Measurements from ENCODE around the gene CORO7. TPM values are rescaled to one million over a fixed set of nuclear protein-coding genes. Genes with fewer than 3 reads are reported as not detected.

CORO7 gene
- polyA plus RNA-seq, 1 of the 3 experiments (the other 2 are of a cell fraction): 25.8 TPM

- Histone ChIP-seq H3K27ac (ENCODE audit: low read depth in 2 of 2, low read length in 1 of 2) (peak overlapping the region; percentile 74 to 84), H3K27me3 (ENCODE audit: insufficient read depth) (no peaks in the 10 kb centered on the region), H3K79me2 (ENCODE audit: insufficient read depth) (peaks cover 39% of the 10 kb centered on the region), H3F3A (replicated peaks; ENCODE audit: insufficient read depth) (peaks cover 5% of the 10 kb centered on the region), H3K9me3 (no peaks in the 10 kb centered on the region), H3K4me1 (ENCODE audit: control insufficient read depth in 1 of 2, insufficient read depth in 2 of 2, low read depth in 1 of 2, low read length in 1 of 2) (peaks cover 13 to 35% of the 10 kb centered on the region in 2 experiments; a peak in 1 of 4 replicates), H3K36me3 (replicated peaks in 1 of 2; ENCODE audit: control insufficient read depth in 1 of 2, insufficient read depth in 2 of 2, low read length in 1 of 2) (no peaks in the 10 kb centered on the region), H3K4me2 (peak overlapping the region; percentile 95), H4K20me1 (ENCODE audit: insufficient read depth) (peaks cover 33% of the 10 kb centered on the region), H3K4me3 (ENCODE audit: low read depth in 2 of 2, low read length in 1 of 2) (peak overlapping the region; percentile 57 to 76), H3K9ac (peak overlapping the region; percentile 89), H2AFZ (ENCODE audit: low read depth) (peak overlapping the region; percentile 72), H3K9me2 (no peaks in the 10 kb centered on the region)
- TF ChIP-seq MAX (IDR thresholded peaks at IDR 0.05; ENCODE audit: low read depth) (peak; percentile 88), ELF1 (IDR thresholded peaks at IDR 0.05) (no peak), USF1 (IDR thresholded peaks at IDR 0.05; ENCODE audit: borderline replicate concordance, low read depth) (peak; percentile 12; the same call in 1 of the 2 replicates)
- WGBS (ENCODE audit: low lambda C conversion rate): 12% methylated on average over 16 of the region's 33 CpGs
- ChIA-PET CTCF (interaction anchor here (1.0 to 2.9 kb wide), 6 partner anchors 8 to 61 kb away, joined by 3 to 14 read pairs (median 8); no protein-coding TSS in a partner anchor), POLR2A (interaction anchor here (0.6 to 2.0 kb wide), 4 partner anchors 8 to 56 kb away, joined by 4 to 5 read pairs (median 4); no protein-coding TSS in a partner anchor)
- DNase-seq: peak; percentile 68
Observed at GRCh38 chr16:4314532-4315185, 101.7 kb downstream of the CORO7 start.

GRCh38 chr16:4313563-4314531 is 102.5 kb downstream of the CORO7 start:
- POLR2A ChIA-PET: interaction anchor here (0.6 to 0.7 kb wide), 2 partner anchors 38 to 88 kb away, joined by 3 to 4 read pairs; no protein-coding TSS in a partner anchor
- 32% methylated on average over 35 of the region's 43 CpGs for WGBS (ENCODE audit: low lambda C conversion rate)

More at GRCh38 chr16:4313563-4314531, 102.5 kb downstream of the CORO7 start:
- H3K27me3 ChIP-seq (ENCODE audit: insufficient read depth): no peaks in the 10 kb centered on the region
- CTCF ChIA-PET: interaction anchor here (1.0 to 2.9 kb wide), 5 partner anchors 8 to 40 kb away, joined by 3 to 14 read pairs (median 9); no protein-coding TSS in a partner anchor
- H3K9ac ChIP-seq: no peak overlapping the region
- no peaks in the 10 kb centered on the region for H3K9me3 ChIP-seq
- peaks cover 31% of the 10 kb centered on the region for H3K79me2 ChIP-seq (ENCODE audit: insufficient read depth)
- no peak overlapping the region for H2AFZ ChIP-seq (ENCODE audit: low read depth)
- H3K27ac ChIP-seq (ENCODE audit: low read depth in 2 of 2, low read length in 1 of 2): peak overlapping the region in 1 of 2 experiments; percentile 84; a peak in 1 of 4 replicates
- TF ChIP-seq MEF2A (IDR thresholded peaks at IDR 0.05; ENCODE audit: borderline replicate concordance, low read depth) (no peak), FOXJ3 (CRISPR knock-in tag; IDR thresholded peaks at IDR 0.05) (0 out of 2 replicates have a peak, but pooled peaks have one; percentile 17), RAD21 (IDR thresholded peaks at IDR 0.05; ENCODE audit: low read length) (peak; percentile 27; the same call in 1 of the 2 replicates), SMC3 (IDR thresholded peaks at IDR 0.05; ENCODE audit: low read depth, low read length) (peak; percentile 25; the same call in 1 of the 2 replicates), USF1 (IDR thresholded peaks at IDR 0.05; ENCODE audit: borderline replicate concordance, low read depth) (no peak)
- TF ChIP-seq, protein P1, sequence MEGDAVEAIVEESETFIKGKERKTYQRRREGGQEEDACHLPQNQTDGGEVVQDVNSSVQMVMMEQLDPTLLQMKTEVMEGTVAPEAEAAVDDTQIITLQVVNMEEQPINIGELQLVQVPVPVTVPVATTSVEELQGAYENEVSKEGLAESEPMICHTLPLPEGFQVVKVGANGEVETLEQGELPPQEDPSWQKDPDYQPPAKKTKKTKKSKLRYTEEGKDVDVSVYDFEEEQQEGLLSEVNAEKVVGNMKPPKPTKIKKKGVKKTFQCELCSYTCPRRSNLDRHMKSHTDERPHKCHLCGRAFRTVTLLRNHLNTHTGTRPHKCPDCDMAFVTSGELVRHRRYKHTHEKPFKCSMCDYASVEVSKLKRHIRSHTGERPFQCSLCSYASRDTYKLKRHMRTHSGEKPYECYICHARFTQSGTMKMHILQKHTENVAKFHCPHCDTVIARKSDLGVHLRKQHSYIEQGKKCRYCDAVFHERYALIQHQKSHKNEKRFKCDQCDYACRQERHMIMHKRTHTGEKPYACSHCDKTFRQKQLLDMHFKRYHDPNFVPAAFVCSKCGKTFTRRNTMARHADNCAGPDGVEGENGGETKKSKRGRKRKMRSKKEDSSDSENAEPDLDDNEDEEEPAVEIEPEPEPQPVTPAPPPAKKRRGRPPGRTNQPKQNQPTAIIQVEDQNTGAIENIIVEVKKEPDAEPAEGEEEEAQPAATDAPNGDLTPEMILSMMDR (IDR thresholded peaks at IDR 0.05): peak; percentile 76
- peak overlapping the region; percentile 95 for H3K4me2 ChIP-seq
- no peaks in the 10 kb centered on the region for H3K9me2 ChIP-seq
- H3K4me1 ChIP-seq (ENCODE audit: control insufficient read depth in 1 of 2, insufficient read depth in 2 of 2, low read depth in 1 of 2, low read length in 1 of 2): peaks cover 13 to 29% of the 10 kb centered on the region in 2 experiments; a peak in 1 of 4 replicates
- peaks cover 25% of the 10 kb centered on the region for H4K20me1 ChIP-seq (ENCODE audit: insufficient read depth)
- peak; percentile 79 for DNase-seq
- peaks cover 13% of the 10 kb centered on the region for H3F3A ChIP-seq (replicated peaks; ENCODE audit: insufficient read depth)
- no peaks in the 10 kb centered on the region for H3K36me3 ChIP-seq (replicated peaks in 1 of 2; ENCODE audit: control insufficient read depth in 1 of 2, insufficient read depth in 2 of 2, low read length in 1 of 2)
- peak overlapping the region in 1 of 2 experiments; percentile 35; a peak in 1 of 4 replicates for H3K4me3 ChIP-seq (ENCODE audit: low read depth in 2 of 2, low read length in 1 of 2)

Data from SK-N-SH (cell line).